Measurements from ENCODE around the gene OR10H2. TPM values are rescaled to one million over a fixed set of nuclear protein-coding genes. Genes with fewer than 3 reads are reported as not detected.
"Not testable (repeated sequence)": the region's sequence is repeated elsewhere in the genome, so short reads cannot be mapped to it uniquely, and the experiment has no call there.

Gene OR10H2
- total RNA-seq, 1 donor from 2014 or later, result not detected

GRCh38 chr19:15748239-15748638 lies 20.4 kb downstream of the OR10H2 start:
- DNase-seq (no peak), ATAC-seq (ENCODE audit: poor library complexity) (no peak)
- intact Hi-C loops (cut with DNase I), result no loop called here

GRCh38 chr19:15758379-15758778 lies 30.6 kb downstream of the OR10H2 start:
- intact Hi-C loops (cut with DNase I), result no loop called here
- no peak for ATAC-seq (ENCODE audit: poor library complexity)
- DNase-seq, result no peak

- no peak for DNase-seq
- ATAC-seq (ENCODE audit: poor library complexity), result no peak
- intact Hi-C loops (cut with DNase I), result no loop called here
Observed at GRCh38 chr19:15759962-15760565, 32.2 kb downstream of the OR10H2 start.

- no peak for DNase-seq
- ATAC-seq (ENCODE audit: poor library complexity), result no peak
- intact Hi-C loops (cut with DNase I), result no loop called here
Observed at GRCh38 chr19:15769586-15769985, 41.8 kb downstream of the OR10H2 start.

GRCh38 chr19:15774159-15774558 lies 46.3 kb downstream of the OR10H2 start:
- intact Hi-C loops (cut with DNase I); DNase-seq; ATAC-seq (ENCODE audit: poor library complexity): not testable (repeated sequence)

GRCh38 chr19:15775249-15775648 lies 47.4 kb downstream of the OR10H2 start:
- intact Hi-C loops (cut with DNase I), result no loop called here
- ATAC-seq (ENCODE audit: poor library complexity) (no peak), DNase-seq (no peak)

- no peak for ATAC-seq (ENCODE audit: poor library complexity)
- no peak for DNase-seq
- intact Hi-C loops (cut with DNase I), result no loop called here
Observed at GRCh38 chr19:15776264-15776663, 48.4 kb downstream of the OR10H2 start.

GRCh38 chr19:15776991-15777970 lies 49.5 kb downstream of the OR10H2 start:
- no peak for DNase-seq
- no peak for ATAC-seq (ENCODE audit: poor library complexity)
- intact Hi-C loops (cut with DNase I), result no loop called here

Other genes with a start within 250 kb of the OR10H2 start
- gene PGLYRP2, start 248.5 kb upstream of the OR10H2 start, total RNA-seq, result not detected
- not detected for gene CYP4F22, start 219.5 kb upstream of the OR10H2 start, total RNA-seq
- not detected for gene CYP4F8, start 112.8 kb upstream of the OR10H2 start, total RNA-seq
- 0.24 TPM for gene CYP4F3, start 87.1 kb upstream of the OR10H2 start, total RNA-seq
- 5.2 TPM for gene CYP4F12, start 54.9 kb upstream of the OR10H2 start, total RNA-seq
- not detected for gene OR10H3, start 10.0 kb downstream of the OR10H2 start, total RNA-seq
- not detected for gene OR10H5, start 59.6 kb downstream of the OR10H2 start, total RNA-seq
- gene OR10H1, start 87.6 kb downstream of the OR10H2 start, total RNA-seq, result not detected
- not detected for gene CYP4F2, start 170.1 kb downstream of the OR10H2 start, total RNA-seq
- gene CYP4F11, start 206.5 kb downstream of the OR10H2 start, total RNA-seq, result 0.56 TPM
- gene OR10H4, start 221.0 kb downstream of the OR10H2 start, total RNA-seq, result not detected

Measured in Right ventricle myocardium superior (tissue), 1 donor.